Type B pancreatic cell (in vitro differentiated cells): Measurements from ENCODE around the gene FHOD1. TPM values are rescaled to one million over a fixed set of nuclear protein-coding genes. Genes with fewer than 3 reads are reported as not detected.

ENCODE experiments used
- DNase-seq: peaks from one replicate; pipeline ENCODE4 v3.0.0; 2021; ENCODE audit warnings: mixed read lengths; ENCODE audit not compliant: unreplicated experiment; ENCODE audit errors: extremely low spot score
- H3K27ac Mint-ChIP-seq: 2 replicates; pipeline ENCODE4 v1.8.0; 2021; ENCODE audit warnings: mild to moderate bottlenecking, mixed read lengths
- H3K27me3 Mint-ChIP-seq: 2 replicates; pipeline ENCODE4 v1.8.0; 2021; ENCODE audit warnings: mixed read lengths
- H3K36me3 Mint-ChIP-seq: 2 replicates; pipeline ENCODE4 v1.8.0; 2021; ENCODE audit warnings: mixed read lengths
- H3K4me1 Mint-ChIP-seq: one replicate; pipeline ENCODE4 v1.8.0; 2021; ENCODE audit warnings: mixed read lengths; ENCODE audit not compliant: unreplicated experiment
- H3K4me3 Mint-ChIP-seq: 2 replicates; pipeline ENCODE4 v1.8.0; 2021; ENCODE audit warnings: mild to moderate bottlenecking, mixed read lengths
- H3K9me3 Mint-ChIP-seq: 2 replicates; pipeline ENCODE4 v1.8.0; 2021; ENCODE audit warnings: mixed read lengths
- total RNA-seq: library from RNA; stranded (reverse); gene quantifications from 2 replicates; pipeline ENCODE4 v1.2.1, GENCODE V29; 2021; ENCODE audit warnings: low replicate concordance
- TF ChIP-seq, protein P1 (sequence below): fragments of 200-600 bp; sonication (generic); conservative IDR thresholded peaks from 2 replicates; pipeline ENCODE4 v1.5.0; 2021; ENCODE audit warnings: antibody characterized with exemption, mild to moderate bottlenecking

FHOD1 gene
- total RNA-seq, 1 donor from 2014 or later, result 34.7 TPM

- no peak for DNase-seq
- peaks cover 4% of the 10 kb centered on the region for H3K36me3 Mint-ChIP-seq
- no peak overlapping the region for H3K4me3 Mint-ChIP-seq
- TF ChIP-seq, protein P1, sequence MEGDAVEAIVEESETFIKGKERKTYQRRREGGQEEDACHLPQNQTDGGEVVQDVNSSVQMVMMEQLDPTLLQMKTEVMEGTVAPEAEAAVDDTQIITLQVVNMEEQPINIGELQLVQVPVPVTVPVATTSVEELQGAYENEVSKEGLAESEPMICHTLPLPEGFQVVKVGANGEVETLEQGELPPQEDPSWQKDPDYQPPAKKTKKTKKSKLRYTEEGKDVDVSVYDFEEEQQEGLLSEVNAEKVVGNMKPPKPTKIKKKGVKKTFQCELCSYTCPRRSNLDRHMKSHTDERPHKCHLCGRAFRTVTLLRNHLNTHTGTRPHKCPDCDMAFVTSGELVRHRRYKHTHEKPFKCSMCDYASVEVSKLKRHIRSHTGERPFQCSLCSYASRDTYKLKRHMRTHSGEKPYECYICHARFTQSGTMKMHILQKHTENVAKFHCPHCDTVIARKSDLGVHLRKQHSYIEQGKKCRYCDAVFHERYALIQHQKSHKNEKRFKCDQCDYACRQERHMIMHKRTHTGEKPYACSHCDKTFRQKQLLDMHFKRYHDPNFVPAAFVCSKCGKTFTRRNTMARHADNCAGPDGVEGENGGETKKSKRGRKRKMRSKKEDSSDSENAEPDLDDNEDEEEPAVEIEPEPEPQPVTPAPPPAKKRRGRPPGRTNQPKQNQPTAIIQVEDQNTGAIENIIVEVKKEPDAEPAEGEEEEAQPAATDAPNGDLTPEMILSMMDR, result no peak
- H3K9me3 Mint-ChIP-seq, result no peaks in the 10 kb centered on the region
- H3K27me3 Mint-ChIP-seq, result no peaks in the 10 kb centered on the region
- H3K27ac Mint-ChIP-seq, result no peak overlapping the region
- peaks cover 21% of the 10 kb centered on the region for H3K4me1 Mint-ChIP-seq
Measured at GRCh38 chr16:67223992-67224391, 23.3 kb downstream of the FHOD1 start.

- no peaks in the 10 kb centered on the region for H3K9me3 Mint-ChIP-seq
Measured at GRCh38 chr16:67216612-67217490, 30.4 kb downstream of the FHOD1 start.

DNA sequence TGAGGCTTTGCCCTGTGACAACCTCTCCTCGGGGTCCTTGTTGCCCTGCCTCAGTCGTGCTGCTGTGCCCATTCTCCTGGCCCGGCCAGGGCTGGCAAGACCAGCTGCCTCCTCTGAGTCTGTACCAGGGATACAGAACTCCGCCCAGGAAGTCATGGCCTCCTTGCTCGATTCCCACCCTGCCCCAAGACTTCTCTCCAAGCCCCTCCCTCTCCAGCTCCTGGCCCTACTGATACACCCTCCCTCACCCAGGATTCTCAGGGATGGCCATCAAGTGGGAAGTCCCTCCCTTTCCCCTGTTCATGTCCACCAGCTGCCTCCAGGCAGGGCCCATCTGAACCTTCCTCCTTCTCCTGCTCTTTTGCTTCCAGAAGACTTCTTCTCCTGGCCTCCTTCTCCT, 31.6 kb downstream of the FHOD1 start:
- H3K27me3 Mint-ChIP-seq, result no peaks in the 10 kb centered on the region

More at GRCh38 chr16:67216612-67217490, 30.4 kb downstream of the FHOD1 start:
- Mint-ChIP-seq H3K4me1 (no peaks in the 10 kb centered on the region), H3K36me3 (no peaks in the 10 kb centered on the region), H3K27ac (no peak overlapping the region), H3K27me3 (no peaks in the 10 kb centered on the region), H3K4me3 (no peak overlapping the region)
- DNase-seq, result no peak
- TF ChIP-seq, protein P1, result no peak

DNA sequence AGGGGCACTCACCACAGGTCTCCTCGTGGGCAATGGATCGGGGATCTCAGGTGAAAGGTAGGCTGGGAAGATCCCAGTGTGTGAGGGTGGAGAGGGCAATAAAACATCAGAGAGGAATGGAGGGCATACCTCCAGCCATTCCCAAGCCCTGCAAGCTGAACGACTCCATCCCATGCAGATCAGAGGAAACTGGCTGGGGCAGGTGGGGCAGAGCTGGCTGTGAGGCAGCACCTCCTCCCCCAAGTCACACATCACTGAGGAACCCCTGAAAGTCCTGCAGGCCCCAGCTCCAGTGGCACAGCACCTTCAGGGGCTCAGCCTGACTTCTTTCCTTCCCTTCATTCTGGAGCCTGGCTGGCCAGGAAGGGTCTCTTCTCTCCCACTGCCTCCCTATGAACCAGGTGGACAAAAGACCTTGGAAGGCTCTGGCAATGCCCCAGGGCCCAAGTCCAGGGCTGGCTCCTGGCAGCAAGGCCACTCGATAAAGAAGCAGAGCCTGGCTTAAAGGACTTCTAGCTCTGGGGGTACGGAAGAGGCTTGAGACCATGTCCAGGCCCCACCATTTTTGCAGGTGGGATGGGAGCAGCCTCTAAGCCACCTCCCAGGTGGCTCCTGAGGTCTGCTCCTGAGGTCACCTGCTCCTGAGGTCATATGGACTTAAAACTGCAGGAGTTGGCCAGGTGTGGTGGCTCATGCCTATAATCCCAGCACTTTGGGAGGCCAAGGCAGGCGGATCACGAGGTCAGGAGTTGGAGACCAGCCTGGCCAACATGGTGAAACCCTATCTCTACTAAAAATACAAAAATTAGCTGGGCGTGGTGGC, 33.9 kb downstream of the FHOD1 start:
- Mint-ChIP-seq H3K4me3 (no peak overlapping the region), H3K27me3 (no peaks in the 10 kb centered on the region), H3K9me3 (no peaks in the 10 kb centered on the region), H3K36me3 (no peaks in the 10 kb centered on the region), H3K4me1 (no peaks in the 10 kb centered on the region), H3K27ac (no peak overlapping the region)
- TF ChIP-seq, protein P1, result no peak
- no peak for DNase-seq

More for the DNA sequence above, 31.6 kb downstream of the FHOD1 start:
- DNase-seq, result no peak
- Mint-ChIP-seq H3K36me3 (no peaks in the 10 kb centered on the region), H3K4me3 (no peak overlapping the region), H3K4me1 (no peaks in the 10 kb centered on the region), H3K27ac (no peak overlapping the region), H3K9me3 (no peaks in the 10 kb centered on the region)
- TF ChIP-seq, protein P1, result no peak

- Mint-ChIP-seq H3K4me1 (no peaks in the 10 kb centered on the region), H3K36me3 (no peaks in the 10 kb centered on the region), H3K9me3 (no peaks in the 10 kb centered on the region), H3K27me3 (no peaks in the 10 kb centered on the region), H3K4me3 (no peak overlapping the region), H3K27ac (no peak overlapping the region)
- no peak for DNase-seq
- TF ChIP-seq, protein P1, result no peak
Measured at GRCh38 chr16:67212766-67213165, 34.5 kb downstream of the FHOD1 start.
